ENCODE data around the gene JMJD1C. TPM values are rescaled to one million over a fixed set of nuclear protein-coding genes. Genes with fewer than 3 reads are reported as not detected.

JMJD1C gene
- total RNA-seq, 6 experiments from 2014 or later = 29.0 to 36.7 (median 32.8) TPM

DNA sequence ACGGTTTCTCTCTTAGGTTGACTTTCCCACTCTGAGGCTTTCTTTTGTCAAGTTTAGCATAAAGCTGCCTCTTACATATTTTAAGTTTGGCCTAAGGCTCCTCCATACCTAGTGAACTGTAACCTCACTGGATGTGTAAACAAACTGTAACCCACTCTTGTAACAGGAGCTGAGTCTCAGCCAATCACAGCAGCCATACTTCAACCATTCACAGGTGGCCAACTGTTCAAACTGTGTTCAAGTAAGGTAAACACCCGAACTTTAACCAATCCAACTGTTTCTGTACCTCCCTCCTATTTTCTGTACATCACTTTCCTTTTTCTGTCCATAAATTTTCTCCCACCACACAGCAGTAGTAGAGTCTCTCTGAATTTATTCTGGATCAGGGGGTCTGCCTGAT lies 340.3 kb downstream of the JMJD1C start:
- Mint-ChIP-seq H3K4me3 (no peak overlapping the region), H3K9me3 (no peaks in the 10 kb centered on the region), H3K27ac (no peak overlapping the region), H3K4me1 (ENCODE audit: low read depth) (peaks cover 14% of the 10 kb centered on the region), H3K36me3 (ENCODE audit: low read depth) (no peaks in the 10 kb centered on the region), H3K27me3 (ENCODE audit: insufficient read depth) (no peaks in the 10 kb centered on the region; the same call in 1 of the 2 replicates)
- no peak for DNase-seq
- no peak for TF ChIP-seq CTCF (IDR thresholded peaks at IDR 0.05)

- H3K27me3 Mint-ChIP-seq (ENCODE audit: insufficient read depth) = no peaks in the 10 kb centered on the region; the same call in 1 of the 2 replicates
- TF ChIP-seq CTCF (IDR thresholded peaks at IDR 0.05) = no peak
- DNase-seq = no peak
- H3K27ac Mint-ChIP-seq = no peak overlapping the region
- no peaks in the 10 kb centered on the region for H3K36me3 Mint-ChIP-seq (ENCODE audit: low read depth)
- H3K4me1 Mint-ChIP-seq (ENCODE audit: low read depth) = peaks cover 12% of the 10 kb centered on the region
- no peaks in the 10 kb centered on the region for H3K9me3 Mint-ChIP-seq
- H3K4me3 Mint-ChIP-seq = no peak overlapping the region
Observed at GRCh38 chr10:63123727-63124362, 341.9 kb downstream of the JMJD1C start.

GRCh38 chr10:63120554-63120953 lies 345.2 kb downstream of the JMJD1C start:
- Mint-ChIP-seq H3K4me1 (ENCODE audit: low read depth) (peaks cover 19% of the 10 kb centered on the region), H3K9me3 (no peaks in the 10 kb centered on the region), H3K27me3 (ENCODE audit: insufficient read depth) (no peaks in the 10 kb centered on the region), H3K4me3 (no peak overlapping the region), H3K36me3 (ENCODE audit: low read depth) (no peaks in the 10 kb centered on the region), H3K27ac (peak overlapping the region; percentile 8)
- no peak for TF ChIP-seq CTCF (IDR thresholded peaks at IDR 0.05)
- peak; percentile 60 for DNase-seq

DNA sequence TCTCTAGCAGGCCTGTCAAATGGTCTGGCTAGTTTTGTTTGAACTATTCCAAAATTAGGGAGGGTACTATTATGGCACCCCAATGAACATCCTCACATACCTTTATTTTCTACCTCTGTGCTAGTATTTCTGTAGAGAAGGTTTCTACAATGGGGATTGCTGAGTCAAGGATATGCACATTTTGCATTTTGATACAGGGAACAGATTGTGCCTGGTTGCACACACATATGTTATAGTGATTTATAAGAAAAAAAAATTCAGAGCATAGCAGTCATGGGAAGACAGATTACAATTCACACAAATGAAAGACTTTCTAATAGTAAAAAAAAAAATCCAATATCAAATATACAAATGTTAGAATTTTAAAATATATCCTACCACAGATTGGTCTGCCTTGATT lies 346.7 kb downstream of the JMJD1C start:
- H3K4me3 Mint-ChIP-seq = no peak overlapping the region
- DNase-seq = no peak
- no peaks in the 10 kb centered on the region for H3K27me3 Mint-ChIP-seq (ENCODE audit: insufficient read depth)
- H3K27ac Mint-ChIP-seq = no peak overlapping the region
- no peaks in the 10 kb centered on the region for H3K36me3 Mint-ChIP-seq (ENCODE audit: low read depth)
- H3K4me1 Mint-ChIP-seq (ENCODE audit: low read depth) = peaks cover 25% of the 10 kb centered on the region
- no peak for TF ChIP-seq CTCF (IDR thresholded peaks at IDR 0.05)
- no peaks in the 10 kb centered on the region for H3K9me3 Mint-ChIP-seq

Small RNA genes lying within 50 kb of the gene (microRNA-seq; reads per million reads assigned to microRNA genes)
- 6,297 reads per million, percentile 91 among the genes with 10 or more reads in this experiment for gene MIR1296

Other genes starting within 250 kb of the JMJD1C start
- 10 to 100 TPM; 66.0 to 83.2 (median 75.6) TPM for gene REEP3, start 55.4 kb upstream of the JMJD1C start, total RNA-seq (2021; fragmentation: NEBNext Ultra II Directional; extraction: Animal tissue kit (Norgen Biotek cat#: 25700))